Fibroblast of villous mesenchyme (primary cell): Measurements from ENCODE around the gene CELF2. TPM values are rescaled to one million over a fixed set of nuclear protein-coding genes. Genes with fewer than 3 reads are reported as not detected.

Experiments
- DNase-seq: peaks from one replicate; pipeline ENCODE4 v3.0.0-alpha.2; 2010; ENCODE audit warnings: low read depth
- H3K4me3 ChIP-seq: 2 replicates; pipeline ENCODE4 v1.5.1; 2011; ENCODE audit warnings: low read depth, mild to moderate bottlenecking, low read length
- CTCF ChIP-seq: IDR thresholded peaks from 2 replicates; pipeline ENCODE4 v1.5.1; 2012; ENCODE audit warnings: low read depth, mild to moderate bottlenecking, low read length; ENCODE audit not compliant: insufficient read depth
- total RNA-seq: library from RNA; depleted of rRNA; stranded (reverse); fragments of >200 nt; gene quantifications from 2 replicates; pipeline ENCODE4 v1.2.3, GENCODE V29; 2012

The CELF2 gene
- total RNA-seq, 1 donor: 2.2 TPM

DNA sequence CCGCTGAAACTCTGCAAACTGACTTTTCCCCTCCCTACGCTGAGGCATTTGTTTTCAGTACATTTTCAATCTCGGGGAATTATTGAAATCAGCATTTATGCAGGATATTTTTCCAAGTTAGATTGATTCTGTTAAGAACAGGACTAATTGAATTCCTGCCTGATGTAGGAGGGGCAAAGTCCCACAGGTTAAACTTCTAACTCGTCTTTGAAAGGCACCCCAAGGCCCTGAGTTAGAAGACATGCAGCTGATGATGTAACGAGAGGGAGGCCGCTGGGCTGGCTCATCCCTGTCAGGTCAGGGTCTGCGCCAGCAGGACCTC lies 253.1 kb downstream of the CELF2 start:
- H3K4me3 ChIP-seq: no peak overlapping the region
- no peak for TF ChIP-seq CTCF
- no peak for DNase-seq

- DNase-seq: no peak
- H3K4me3 ChIP-seq: no peak overlapping the region
- TF ChIP-seq CTCF: no peak
Observed at GRCh38 chr10:11272915-11273389, 255.3 kb downstream of the CELF2 start.

DNA sequence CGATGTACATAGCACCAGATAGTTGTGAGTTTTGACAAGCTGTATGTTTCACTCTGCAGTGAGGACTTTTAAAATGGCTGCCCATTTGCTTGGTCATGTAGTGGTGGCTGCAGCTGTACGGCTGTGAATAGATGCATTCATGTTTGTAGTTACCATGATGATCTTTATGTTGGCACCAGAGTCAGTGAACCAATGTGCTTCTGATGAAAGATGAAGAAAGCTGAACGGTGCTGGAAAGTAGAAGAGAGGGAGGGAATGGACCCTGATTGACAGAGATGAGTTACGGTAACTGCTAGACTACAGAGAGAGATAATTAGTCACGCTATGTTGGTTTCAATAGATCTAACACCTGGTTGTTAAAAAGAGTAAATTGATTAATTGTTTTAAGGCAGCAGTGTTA lies 256.8 kb downstream of the CELF2 start:
- TF ChIP-seq CTCF: no peak
- H3K4me3 ChIP-seq: no peak overlapping the region
- no peak for DNase-seq

DNA sequence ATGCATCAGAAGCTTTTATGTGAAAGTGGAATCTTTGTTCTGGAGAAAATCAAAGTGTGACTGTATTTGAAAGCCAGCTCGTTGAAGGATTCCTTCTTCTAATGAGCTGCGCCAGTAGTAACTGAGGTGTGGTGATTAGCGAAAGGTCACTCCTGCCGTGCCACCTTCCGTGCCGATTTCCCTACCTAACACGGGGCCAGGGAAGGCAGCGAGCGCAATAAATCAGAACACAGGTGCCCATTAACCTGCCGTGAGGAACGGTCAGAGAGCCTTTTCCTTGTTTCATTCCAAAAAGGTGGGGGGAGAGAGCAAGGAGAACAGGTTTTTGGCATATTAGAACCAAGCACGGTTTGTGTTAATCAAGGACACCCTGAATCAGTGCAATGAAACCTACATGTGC lies 258.0 kb downstream of the CELF2 start:
- H3K4me3 ChIP-seq: no peak overlapping the region
- TF ChIP-seq CTCF: no peak
- DNase-seq: no peak

- no peak overlapping the region for H3K4me3 ChIP-seq
- no peak for TF ChIP-seq CTCF
- no peak for DNase-seq
Observed at GRCh38 chr10:11276449-11276990, 258.8 kb downstream of the CELF2 start.

GRCh38 chr10:11279314-11279713 lies 261.6 kb downstream of the CELF2 start:
- no peak for DNase-seq
- H3K4me3 ChIP-seq: no peak overlapping the region
- no peak for TF ChIP-seq CTCF
